Kidney (tissue), 14 donors: ENCODE measurements around the gene PDE6D. TPM values are rescaled to one million over a fixed set of nuclear protein-coding genes. Genes with fewer than 3 reads are reported as not detected.

Source experiments
- DNase-seq, 5 donors: peaks; one replicate each; pipeline ENCODE4 v3.0.0-alpha.2; 2013 to 2020
- FAIRE-seq: peaks from 2 replicates; lab custom pipeline; 2012; peaks lifted over from hg19 to GRCh38; lab: Jason Lieb, UNC
- H3K27ac ChIP-seq, 2 donors: one replicate each; pipeline ENCODE4 v1.7.0; 2013; ENCODE audit warnings: low read depth in 2 of 2, low read length in 2 of 2, inconsistent platforms in 1 of 2
- H3K27me3 ChIP-seq: one replicate; pipeline ENCODE4 v1.7.1; 2013; ENCODE audit warnings: low read length, inconsistent platforms; ENCODE audit not compliant: control insufficient read depth, insufficient read depth
- H3K36me3 ChIP-seq, 3 donors: one replicate each; pipeline versions ENCODE4 v1.7.0 to v1.7.1; 2013; ENCODE audit warnings: low read length in 3 of 3, control low read depth in 1 of 3, inconsistent platforms in 1 of 3; ENCODE audit not compliant: insufficient read depth in 3 of 3, control insufficient read depth in 2 of 3
- H3K4me1 ChIP-seq, 3 donors: one replicate each; pipeline versions ENCODE4 v1.7.0 to v1.7.1; 2013; ENCODE audit warnings: low read length in 3 of 3, inconsistent platforms in 1 of 3, low read depth in 1 of 3; ENCODE audit not compliant: control insufficient read depth in 2 of 3, insufficient read depth in 2 of 3
- H3K4me3 ChIP-seq, 3 donors: one replicate each; pipeline versions ENCODE4 v1.7.0 to v1.8.1; 2013; ENCODE audit warnings: low read length in 3 of 3, control low read depth in 1 of 3, inconsistent platforms in 1 of 3
- H3K9ac ChIP-seq, 3 donors: one replicate each; pipeline versions ENCODE4 v1.7.0 to v1.7.1; 2013; ENCODE audit warnings: low read length in 3 of 3, control low read depth in 1 of 3, inconsistent platforms in 1 of 3
- H3K9me3 ChIP-seq, 3 donors: one replicate each; pipeline versions ENCODE4 v1.7.0 to v1.7.1; 2013; ENCODE audit warnings: low read length in 3 of 3, control low read depth in 1 of 3, inconsistent platforms in 1 of 3; ENCODE audit not compliant: control insufficient read depth in 2 of 3, insufficient read depth in 1 of 3
- CTCF ChIP-seq: IDR thresholded peaks from 3 replicates; pipeline ENCODE4 v1.5.1; 2012; ENCODE audit warnings: mild to moderate bottlenecking, moderate library complexity, borderline replicate concordance; ENCODE audit not compliant: insufficient read depth; ENCODE audit errors: extremely low read depth
- intact Hi-C: fragments of 100-400 bp; cut with DNase I; formaldehyde crosslinking; loops from one replicate; pipeline ENCODE4 v1.11.1; 2022
- polyA plus RNA-seq: library from polyadenylated mRNA; stranded (reverse); fragments of 350-450 nt; fragmentation: Illumina TruSeq; extraction: RNeasy Lipid Tissue Mini Kit (QIAGEN cat#74804); gene quantifications from one replicate; pipeline ENCODE4 v1.2.3, GENCODE V29; 2014; ENCODE audit warnings: low read depth, low replicate concordance; ENCODE audit not compliant: insufficient read depth
- total RNA-seq: library from RNA; stranded (reverse); fragmentation: NEBNext Ultra II Directional; extraction: Animal tissue kit (Norgen Biotek cat#: 25700); gene quantifications from one replicate; pipeline ENCODE4 v1.2.1, GENCODE V29; 2021
- donor health status: control.
- donor health status: control.
- donor health status: control.
- donor health status: control.
- donor health status: control.
- donor health status: DM: yes; HTN: yes; CAD: no.
- donor health status: Normal renal cell carcinoma (clear cell type).

The PDE6D gene
- total and polyA plus RNA-seq, 2 donors from 2014 or later, result 21.7 to 28.2 TPM

GRCh38 chr2:231699006-231699405 lies 82.1 kb downstream of the PDE6D start:
- Histone ChIP-seq H3K4me3 (no peak overlapping the region), H3K27me3 (no peaks in the 10 kb centered on the region), H3K9me3 (no peaks in the 10 kb centered on the region), H3K9ac (no peak overlapping the region), H3K27ac (no peak overlapping the region), H3K36me3 (no peaks in the 10 kb centered on the region), H3K4me1 (peaks cover 0 to 8% (median 3%) of the 10 kb centered on the region in 3 donors)
- intact Hi-C loops, result no loop called here
- FAIRE-seq (no peak), DNase-seq (no peak)
- no peak for TF ChIP-seq CTCF

GRCh38 chr2:231696004-231696367 lies 85.1 kb downstream of the PDE6D start:
- Histone ChIP-seq H3K9me3 (no peaks in the 10 kb centered on the region), H3K4me3 (no peak overlapping the region), H3K9ac (no peak overlapping the region), H3K36me3 (no peaks in the 10 kb centered on the region), H3K4me1 (no peaks in the 10 kb centered on the region), H3K27me3 (no peaks in the 10 kb centered on the region), H3K27ac (no peak overlapping the region)
- no peak for TF ChIP-seq CTCF
- DNase-seq (no peak), FAIRE-seq (no peak)
- intact Hi-C loops, result no loop called here

GRCh38 chr2:231693956-231694355 lies 87.1 kb downstream of the PDE6D start:
- no peak for DNase-seq
- intact Hi-C loops, result no loop called here
- Histone ChIP-seq H3K9ac (no peak overlapping the region), H3K27me3 (no peaks in the 10 kb centered on the region), H3K27ac (no peak overlapping the region), H3K4me3 (no peak overlapping the region), H3K4me1 (no peaks in the 10 kb centered on the region), H3K36me3 (no peaks in the 10 kb centered on the region), H3K9me3 (no peaks in the 10 kb centered on the region)
- no peak for TF ChIP-seq CTCF
- FAIRE-seq, result no peak

- FAIRE-seq (no peak), DNase-seq (peak in 1 of 5 donors; percentile 42)
- TF ChIP-seq CTCF, result no peak
- Histone ChIP-seq H3K27ac (no peak overlapping the region), H3K9ac (no peak overlapping the region), H3K4me1 (no peaks in the 10 kb centered on the region), H3K4me3 (no peak overlapping the region), H3K36me3 (no peaks in the 10 kb centered on the region), H3K27me3 (no peaks in the 10 kb centered on the region), H3K9me3 (no peaks in the 10 kb centered on the region)
- intact Hi-C loops, result no loop called here
Observed at GRCh38 chr2:231692847-231693246, 88.2 kb downstream of the PDE6D start.
